SK-N-SH treated with all-trans-retinoic acid at 6 μM for 48 hours (cell line): ENCODE data around the gene BMP8B.
"Not testable (repeated sequence)": the region's sequence is repeated elsewhere in the genome, so short reads cannot be mapped to it uniquely, and the experiment has no call there.

ENCODE experiments used
- CSDC2 ChIP-seq: fragments of 250-450 bp; sonication (Bioruptor Pico); IDR thresholded peaks from 2 replicates; pipeline ENCODE4 v1.5.0; 2020; ENCODE audit warnings: mild to moderate bottlenecking, moderate library complexity
- GLIS3 ChIP-seq: fragments of 250-450 bp; sonication (Bioruptor Pico); IDR thresholded peaks from 2 replicates; pipeline ENCODE4 v1.5.0; 2020; ENCODE audit warnings: mild to moderate bottlenecking, moderate library complexity
- OSR1 ChIP-seq: fragments of 250-450 bp; sonication (Bioruptor Pico); IDR thresholded peaks from 2 replicates; pipeline ENCODE4 v1.8.0; 2022; ENCODE audit warnings: moderate library complexity, mild to moderate bottlenecking, inconsistent platforms
- PPARA ChIP-seq: fragments of 250-450 bp; sonication (Bioruptor Pico); IDR thresholded peaks from 2 replicates; pipeline ENCODE4 v1.5.0; 2020; ENCODE audit warnings: mild to moderate bottlenecking, borderline replicate concordance
- SNAI2 ChIP-seq: fragments of 250-450 bp; sonication (Bioruptor Pico); IDR thresholded peaks from 2 replicates; pipeline ENCODE4 v1.5.0; 2020; ENCODE audit warnings: mild to moderate bottlenecking, moderate library complexity
- TCF4 ChIP-seq: fragments of 250-450 bp; sonication (Bioruptor Pico); IDR thresholded peaks from 2 replicates; pipeline ENCODE4 v1.8.0; 2021; ENCODE audit warnings: mild to moderate bottlenecking, moderate library complexity, borderline replicate concordance
- TOX ChIP-seq: fragments of 250-450 bp; sonication (Bioruptor Pico); IDR thresholded peaks from 2 replicates; pipeline ENCODE4 v1.8.0; 2021; ENCODE audit warnings: mild to moderate bottlenecking, moderate library complexity, borderline replicate concordance
- ZFP30 ChIP-seq: fragments of 450-650 bp; formaldehyde crosslinking; IDR thresholded peaks from 2 replicates; pipeline ENCODE4 v1.5.0; 2022; ENCODE audit warnings: mild to moderate bottlenecking, moderate library complexity
- ZNF70 ChIP-seq: fragments of 450-650 bp; formaldehyde crosslinking; IDR thresholded peaks from 2 replicates; pipeline ENCODE4 v1.5.0; 2020; ENCODE audit warnings: mild to moderate bottlenecking, moderate library complexity
- TF ChIP-seq, protein P1 (sequence below): fragments of 250-450 bp; sonication (Bioruptor Pico); IDR thresholded peaks from 2 replicates; pipeline ENCODE4 v1.8.0; 2020; ENCODE audit warnings: mild to moderate bottlenecking, moderate library complexity, borderline replicate concordance
- TF ChIP-seq, protein P2 (sequence below): fragments of 250-450 bp; sonication (Bioruptor Pico); IDR thresholded peaks from 2 replicates; pipeline ENCODE4 v1.5.1; 2021; ENCODE audit warnings: mild to moderate bottlenecking, moderate library complexity
- TF ChIP-seq, protein P3 (sequence below): fragments of 250-450 bp; sonication (Bioruptor Pico); IDR thresholded peaks from 2 replicates; pipeline ENCODE4 v1.5.0; 2020; ENCODE audit warnings: mild to moderate bottlenecking, moderate library complexity
- TF ChIP-seq, protein P4 (sequence below): fragments of 250-450 bp; sonication (Bioruptor Pico); IDR thresholded peaks from 2 replicates; pipeline ENCODE4 v1.5.1; 2020; ENCODE audit warnings: low read depth, mild to moderate bottlenecking, moderate library complexity

DNA sequence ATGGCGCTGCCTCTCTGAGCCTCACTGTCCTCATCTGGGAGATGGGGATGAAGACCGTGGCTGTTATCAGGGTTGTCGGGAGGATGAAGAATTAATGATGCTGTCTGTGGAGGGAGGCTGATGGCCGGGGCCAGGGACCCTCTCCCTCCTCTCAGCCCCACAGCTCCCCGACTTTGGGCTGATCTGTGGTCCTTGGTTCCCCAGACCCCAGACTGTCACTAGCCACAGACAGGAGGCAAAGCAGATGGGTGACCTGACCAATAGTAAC lies 1.6 kb downstream of the BMP8B start:
- TF ChIP-seq, protein P1, sequence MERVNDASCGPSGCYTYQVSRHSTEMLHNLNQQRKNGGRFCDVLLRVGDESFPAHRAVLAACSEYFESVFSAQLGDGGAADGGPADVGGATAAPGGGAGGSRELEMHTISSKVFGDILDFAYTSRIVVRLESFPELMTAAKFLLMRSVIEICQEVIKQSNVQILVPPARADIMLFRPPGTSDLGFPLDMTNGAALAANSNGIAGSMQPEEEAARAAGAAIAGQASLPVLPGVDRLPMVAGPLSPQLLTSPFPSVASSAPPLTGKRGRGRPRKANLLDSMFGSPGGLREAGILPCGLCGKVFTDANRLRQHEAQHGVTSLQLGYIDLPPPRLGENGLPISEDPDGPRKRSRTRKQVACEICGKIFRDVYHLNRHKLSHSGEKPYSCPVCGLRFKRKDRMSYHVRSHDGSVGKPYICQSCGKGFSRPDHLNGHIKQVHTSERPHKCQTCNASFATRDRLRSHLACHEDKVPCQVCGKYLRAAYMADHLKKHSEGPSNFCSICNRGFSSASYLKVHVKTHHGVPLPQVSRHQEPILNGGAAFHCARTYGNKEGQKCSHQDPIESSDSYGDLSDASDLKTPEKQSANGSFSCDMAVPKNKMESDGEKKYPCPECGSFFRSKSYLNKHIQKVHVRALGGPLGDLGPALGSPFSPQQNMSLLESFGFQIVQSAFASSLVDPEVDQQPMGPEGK (CRISPR knock-in tag) = not testable (repeated sequence)
- not testable (repeated sequence) for TF ChIP-seq ZNF70; ZFP30 (CRISPR knock-in tag); TCF4 (CRISPR knock-in tag); PPARA; OSR1 (CRISPR knock-in tag); TOX; GLIS3 (CRISPR knock-in tag); CSDC2 (CRISPR knock-in tag); SNAI2 (CRISPR knock-in tag)
- TF ChIP-seq, protein P2, sequence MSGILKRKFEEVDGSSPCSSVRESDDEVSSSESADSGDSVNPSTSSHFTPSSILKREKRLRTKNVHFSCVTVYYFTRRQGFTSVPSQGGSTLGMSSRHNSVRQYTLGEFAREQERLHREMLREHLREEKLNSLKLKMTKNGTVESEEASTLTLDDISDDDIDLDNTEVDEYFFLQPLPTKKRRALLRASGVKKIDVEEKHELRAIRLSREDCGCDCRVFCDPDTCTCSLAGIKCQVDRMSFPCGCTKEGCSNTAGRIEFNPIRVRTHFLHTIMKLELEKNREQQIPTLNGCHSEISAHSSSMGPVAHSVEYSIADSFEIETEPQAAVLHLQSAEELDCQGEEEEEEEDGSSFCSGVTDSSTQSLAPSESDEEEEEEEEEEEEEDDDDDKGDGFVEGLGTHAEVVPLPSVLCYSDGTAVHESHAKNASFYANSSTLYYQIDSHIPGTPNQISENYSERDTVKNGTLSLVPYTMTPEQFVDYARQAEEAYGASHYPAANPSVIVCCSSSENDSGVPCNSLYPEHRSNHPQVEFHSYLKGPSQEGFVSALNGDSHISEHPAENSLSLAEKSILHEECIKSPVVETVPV = not testable (repeated sequence)
- TF ChIP-seq, protein P3, sequence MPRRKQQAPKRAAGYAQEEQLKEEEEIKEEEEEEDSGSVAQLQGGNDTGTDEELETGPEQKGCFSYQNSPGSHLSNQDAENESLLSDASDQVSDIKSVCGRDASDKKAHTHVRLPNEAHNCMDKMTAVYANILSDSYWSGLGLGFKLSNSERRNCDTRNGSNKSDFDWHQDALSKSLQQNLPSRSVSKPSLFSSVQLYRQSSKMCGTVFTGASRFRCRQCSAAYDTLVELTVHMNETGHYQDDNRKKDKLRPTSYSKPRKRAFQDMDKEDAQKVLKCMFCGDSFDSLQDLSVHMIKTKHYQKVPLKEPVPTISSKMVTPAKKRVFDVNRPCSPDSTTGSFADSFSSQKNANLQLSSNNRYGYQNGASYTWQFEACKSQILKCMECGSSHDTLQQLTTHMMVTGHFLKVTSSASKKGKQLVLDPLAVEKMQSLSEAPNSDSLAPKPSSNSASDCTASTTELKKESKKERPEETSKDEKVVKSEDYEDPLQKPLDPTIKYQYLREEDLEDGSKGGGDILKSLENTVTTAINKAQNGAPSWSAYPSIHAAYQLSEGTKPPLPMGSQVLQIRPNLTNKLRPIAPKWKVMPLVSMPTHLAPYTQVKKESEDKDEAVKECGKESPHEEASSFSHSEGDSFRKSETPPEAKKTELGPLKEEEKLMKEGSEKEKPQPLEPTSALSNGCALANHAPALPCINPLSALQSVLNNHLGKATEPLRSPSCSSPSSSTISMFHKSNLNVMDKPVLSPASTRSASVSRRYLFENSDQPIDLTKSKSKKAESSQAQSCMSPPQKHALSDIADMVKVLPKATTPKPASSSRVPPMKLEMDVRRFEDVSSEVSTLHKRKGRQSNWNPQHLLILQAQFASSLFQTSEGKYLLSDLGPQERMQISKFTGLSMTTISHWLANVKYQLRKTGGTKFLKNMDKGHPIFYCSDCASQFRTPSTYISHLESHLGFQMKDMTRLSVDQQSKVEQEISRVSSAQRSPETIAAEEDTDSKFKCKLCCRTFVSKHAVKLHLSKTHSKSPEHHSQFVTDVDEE (CRISPR knock-in tag) = not testable (repeated sequence)
- TF ChIP-seq, protein P4, sequence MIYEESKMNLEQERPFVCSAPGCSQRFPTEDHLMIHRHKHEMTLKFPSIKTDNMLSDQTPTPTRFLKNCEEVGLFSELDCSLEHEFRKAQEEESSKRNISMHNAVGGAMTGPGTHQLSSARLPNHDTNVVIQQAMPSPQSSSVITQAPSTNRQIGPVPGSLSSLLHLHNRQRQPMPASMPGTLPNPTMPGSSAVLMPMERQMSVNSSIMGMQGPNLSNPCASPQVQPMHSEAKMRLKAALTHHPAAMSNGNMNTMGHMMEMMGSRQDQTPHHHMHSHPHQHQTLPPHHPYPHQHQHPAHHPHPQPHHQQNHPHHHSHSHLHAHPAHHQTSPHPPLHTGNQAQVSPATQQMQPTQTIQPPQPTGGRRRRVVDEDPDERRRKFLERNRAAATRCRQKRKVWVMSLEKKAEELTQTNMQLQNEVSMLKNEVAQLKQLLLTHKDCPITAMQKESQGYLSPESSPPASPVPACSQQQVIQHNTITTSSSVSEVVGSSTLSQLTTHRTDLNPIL (CRISPR knock-in tag) = not testable (repeated sequence)
